ENCODE results near the gene USH1C. TPM values are rescaled to one million over a fixed set of nuclear protein-coding genes. Genes with fewer than 3 reads are reported as not detected.

Gene USH1C
- total RNA-seq, 1 donor from 2014 or later, result 0.24 TPM

GRCh38 chr11:17526931-17527627, 17.1 kb downstream of the USH1C start:
- no peak overlapping the region for H3K4me3 Mint-ChIP-seq
- peaks cover 23% of the 10 kb centered on the region for H3K4me1 Mint-ChIP-seq
- no peak for TF ChIP-seq EZH2 (IDR thresholded peaks at IDR 0.05)
- TF ChIP-seq EZH2phosphoT487 (IDR thresholded peaks at IDR 0.05), result no peak
- no peak for TF ChIP-seq CTCF (IDR thresholded peaks at IDR 0.05)
- H2AFZ ChIP-seq (replicated peaks), result no peak overlapping the region
- H3K27ac Mint-ChIP-seq, result no peak overlapping the region
- no peak overlapping the region for H3K9ac ChIP-seq
- H3K4me2 ChIP-seq, result no peak overlapping the region
- peaks cover 10% of the 10 kb centered on the region for H3K4me1 ChIP-seq
- H3K9me3 ChIP-seq (ENCODE audit: low read depth), result no peaks in the 10 kb centered on the region
- no peaks in the 10 kb centered on the region for H4K20me1 ChIP-seq (ENCODE audit: low read depth)
- DNase-seq (ENCODE audit: low spot score), result no peak
- no peak overlapping the region for H3K4me3 ChIP-seq
- no peaks in the 10 kb centered on the region for H3K9me3 Mint-ChIP-seq
- no peak overlapping the region for H3K27ac ChIP-seq
- H3K36me3 ChIP-seq, result no peaks in the 10 kb centered on the region
- H3K79me2 ChIP-seq (ENCODE audit: low read depth), result no peaks in the 10 kb centered on the region
- peaks cover 5% of the 10 kb centered on the region for H3K27me3 Mint-ChIP-seq (ENCODE audit: insufficient read depth, low read depth)
- peaks cover 9% of the 10 kb centered on the region for H3F3A ChIP-seq (ENCODE audit: low read depth)
- H3K27me3 ChIP-seq, result no peaks in the 10 kb centered on the region
- no peaks in the 10 kb centered on the region for H3K36me3 Mint-ChIP-seq

GRCh38 chr11:17526326-17526725, 17.9 kb downstream of the USH1C start:
- Mint-ChIP-seq H3K27ac (no peak overlapping the region), H3K4me3 (no peak overlapping the region)

GRCh38 chr11:17525570-17525969, 18.6 kb downstream of the USH1C start:
- Mint-ChIP-seq H3K27ac (no peak overlapping the region), H3K27me3 (ENCODE audit: insufficient read depth, low read depth) (peaks cover 5% of the 10 kb centered on the region), H3K9me3 (no peaks in the 10 kb centered on the region), H3K4me3 (no peak overlapping the region), H3K4me1 (peaks cover 17% of the 10 kb centered on the region), H3K36me3 (no peaks in the 10 kb centered on the region)
- Histone ChIP-seq H3K79me2 (ENCODE audit: low read depth) (no peaks in the 10 kb centered on the region), H3K9ac (no peak overlapping the region), H3K4me2 (no peak overlapping the region), H2AFZ (replicated peaks) (no peak overlapping the region), H3K27ac (no peak overlapping the region), H3F3A (ENCODE audit: low read depth) (peaks cover 9% of the 10 kb centered on the region), H3K27me3 (no peaks in the 10 kb centered on the region), H3K4me3 (no peak overlapping the region), H3K4me1 (peaks cover 10% of the 10 kb centered on the region), H4K20me1 (ENCODE audit: low read depth) (no peaks in the 10 kb centered on the region), H3K9me3 (ENCODE audit: low read depth) (no peaks in the 10 kb centered on the region), H3K36me3 (no peaks in the 10 kb centered on the region)
- no peak for TF ChIP-seq CTCF (IDR thresholded peaks at IDR 0.05)
- TF ChIP-seq EZH2 (IDR thresholded peaks at IDR 0.05), result no peak
- TF ChIP-seq EZH2phosphoT487 (IDR thresholded peaks at IDR 0.05), result no peak
- no peak for DNase-seq (ENCODE audit: low spot score)

More at GRCh38 chr11:17526326-17526725, 17.9 kb downstream of the USH1C start:
- H3K36me3 Mint-ChIP-seq, result no peaks in the 10 kb centered on the region
- TF ChIP-seq CTCF (IDR thresholded peaks at IDR 0.05) (no peak), EZH2phosphoT487 (IDR thresholded peaks at IDR 0.05) (no peak), EZH2 (IDR thresholded peaks at IDR 0.05) (no peak)
- H3K4me1 Mint-ChIP-seq, result peaks cover 18% of the 10 kb centered on the region
- Histone ChIP-seq H3F3A (ENCODE audit: low read depth) (peaks cover 9% of the 10 kb centered on the region), H3K9ac (no peak overlapping the region), H3K79me2 (ENCODE audit: low read depth) (no peaks in the 10 kb centered on the region), H3K4me3 (no peak overlapping the region), H3K36me3 (no peaks in the 10 kb centered on the region), H2AFZ (replicated peaks) (no peak overlapping the region), H3K4me1 (peaks cover 10% of the 10 kb centered on the region), H3K4me2 (no peak overlapping the region), H3K27me3 (no peaks in the 10 kb centered on the region), H4K20me1 (ENCODE audit: low read depth) (no peaks in the 10 kb centered on the region), H3K27ac (no peak overlapping the region), H3K9me3 (ENCODE audit: low read depth) (no peaks in the 10 kb centered on the region)
- peaks cover 5% of the 10 kb centered on the region for H3K27me3 Mint-ChIP-seq (ENCODE audit: insufficient read depth, low read depth)
- no peaks in the 10 kb centered on the region for H3K9me3 Mint-ChIP-seq
- DNase-seq (ENCODE audit: low spot score), result no peak

All from neural progenitor cell (in vitro differentiated cells).